HepG2 (cell line): ENCODE data around the gene ARHGEF38. TPM values are rescaled to one million over a fixed set of nuclear protein-coding genes. Genes with fewer than 3 reads are reported as not detected.

Source experiments
- ATAC-seq: fragments of 200-7000 bp; cut with Tn5 transposase; 3 replicates; pipeline ENCODE4 v1.9.1; 2020; ENCODE audit warnings: mild to moderate bottlenecking, moderate library complexity
- BruUV-seq: library from RNA; stranded (reverse); fragments of 400-500 nt; replicated peaks from 2 replicates; lab custom pipeline; 2021; lab: Mats Ljungman, UMichigan
- CTCF ChIA-PET: fragments of 300-600 bp; formaldehyde crosslinking; extraction: SDS; loops from one replicate; lab custom pipeline; 2021; ENCODE audit warnings: low total read pairs, inconsistent platforms, low intra/inter-chr PET ratio; lab: Yijun Ruan, JAX
- POLR2A ChIA-PET: fragments of 350-600 bp; sonication (Branson Sonifier 250); formaldehyde crosslinking; loops from one replicate; lab custom pipeline; 2020; ENCODE audit warnings: antibody characterized with exemption, inconsistent platforms; lab: Yijun Ruan, JAX
- DNase-seq: peaks from one replicate; pipeline ENCODE4 v3.0.0-alpha.2; 2015; ENCODE audit warnings: low spot score
- FAIRE-seq: peaks from 3 replicates; lab custom pipeline; 2011; peaks lifted over from hg19 to GRCh38; lab: Jason Lieb, UNC
- H2AFZ ChIP-seq: one replicate; pipeline ENCODE4 v1.6.1; 2011; ENCODE audit warnings: low read length, inconsistent platforms
- H3K27ac ChIP-seq: fragments of 300-600 bp; 3 replicates; pipeline ENCODE4 v1.8.0; 2011; ENCODE audit warnings: mixed run types, mild to moderate bottlenecking, mixed read lengths, low read length, inconsistent platforms; ENCODE audit not compliant: insufficient read depth; ENCODE audit errors: extremely low read length
- H3K27me3 ChIP-seq, 2 experiments: fragments of 200-600 bp in 1 of 2; 2 replicates in 1 of 2; 3 replicates in 1 of 2; pipeline versions ENCODE4 v1.6.0 to v1.8.0; 2011; ENCODE audit warnings: low read length in 2 of 2, mild to moderate bottlenecking in 2 of 2, moderate library complexity in 2 of 2, inconsistent platforms in 1 of 2; ENCODE audit not compliant: insufficient read depth in 2 of 2, control insufficient read depth in 1 of 2
- H3K36me3 ChIP-seq, 2 experiments: fragments of 200-600 bp in 1 of 2; replicated peaks in 1 of 2; 2 replicates in 1 of 2; 3 replicates in 1 of 2; pipeline versions ENCODE4 v1.5.1 to v1.8.0; 2011; ENCODE audit warnings: low read length in 2 of 2, inconsistent platforms in 1 of 2; ENCODE audit not compliant: insufficient read depth in 2 of 2, control insufficient read depth in 1 of 2
- H3K4me1 ChIP-seq: 2 replicates; pipeline ENCODE4 v1.5.1; 2012; ENCODE audit warnings: low read length, inconsistent platforms; ENCODE audit not compliant: insufficient read depth
- H3K4me2 ChIP-seq: 2 replicates; pipeline ENCODE4 v1.6.0; 2011; ENCODE audit warnings: low read depth, low read length, inconsistent platforms
- H3K4me3 ChIP-seq, 3 experiments: fragments of 200-600 bp in 1 of 3; sonication (generic), shearing (Covaris generic) in 1 of 3; replicated peaks in 1 of 3; 2 replicates each; pipeline ENCODE4 v1.5.1; 2011 to 2016; ENCODE audit warnings: low read length in 3 of 3, inconsistent platforms in 2 of 3, low read depth in 2 of 3, mild to moderate bottlenecking in 2 of 3, control low read depth in 1 of 3, mixed read lengths in 1 of 3; ENCODE audit not compliant: insufficient read depth in 1 of 3
- H3K79me2 ChIP-seq: one replicate; pipeline ENCODE4 v1.6.1; 2011; ENCODE audit warnings: low read length, inconsistent platforms; ENCODE audit not compliant: insufficient read depth
- H3K9ac ChIP-seq: 2 replicates; pipeline ENCODE4 v1.6.0; 2011; ENCODE audit warnings: mild to moderate bottlenecking, low read depth, low read length, inconsistent platforms; ENCODE audit not compliant: insufficient read depth
- H3K9me3 ChIP-seq: 2 replicates; pipeline ENCODE4 v1.5.1; 2012; ENCODE audit warnings: mild to moderate bottlenecking, low read length
- H4K20me1 ChIP-seq: 2 replicates; pipeline ENCODE4 v1.6.0; 2011; ENCODE audit warnings: inconsistent platforms, mild to moderate bottlenecking, low read length, moderate library complexity; ENCODE audit not compliant: insufficient read depth
- AHR ChIP-seq: IDR thresholded peaks from 2 replicates; pipeline ENCODE4 v1.6.1; 2018; ENCODE audit warnings: missing genetic modification reagents, missing compliant biosample characterization
- ELF1 ChIP-seq: sonication (generic); formaldehyde crosslinking; IDR thresholded peaks from 2 replicates; pipeline ENCODE4 v1.4.0; 2020; ENCODE audit warnings: missing genetic modification reagents
- IKZF1 ChIP-seq: fragments of 450-650 bp; IDR thresholded peaks from 2 replicates; pipeline ENCODE4 v1.7.1; 2016
- NCOA1 ChIP-seq: sonication (generic); formaldehyde crosslinking; IDR thresholded peaks from 2 replicates; pipeline ENCODE4 v1.9.0; 2021; ENCODE audit warnings: missing genetic modification reagents
- REXO4 ChIP-seq: sonication (generic); formaldehyde crosslinking; IDR thresholded peaks from 2 replicates; pipeline ENCODE4 v1.8.0; 2022; ENCODE audit warnings: missing genetic modification reagents, mild to moderate bottlenecking, borderline replicate concordance
- ZNF121 ChIP-seq: sonication (generic); formaldehyde crosslinking; IDR thresholded peaks from 2 replicates; pipeline ENCODE4 v1.5.0; 2020; ENCODE audit warnings: mild to moderate bottlenecking, missing genetic modification reagents
- ZNF20 ChIP-seq: sonication (generic); formaldehyde crosslinking; IDR thresholded peaks from 2 replicates; pipeline ENCODE4 v1.4.0; 2020; ENCODE audit warnings: mild to moderate bottlenecking, moderate library complexity, missing genetic modification reagents
- ZNF33B ChIP-seq: sonication (generic); formaldehyde crosslinking; IDR thresholded peaks from 2 replicates; pipeline ENCODE4 v1.5.1; 2020; ENCODE audit warnings: mild to moderate bottlenecking, missing genetic modification reagents
- ZNF414 ChIP-seq: sonication (generic); formaldehyde crosslinking; IDR thresholded peaks from 2 replicates; pipeline ENCODE4 v1.5.0; 2020; ENCODE audit warnings: missing genetic modification reagents
- ZNF639 ChIP-seq: conservative IDR thresholded peaks from 2 replicates; pipeline ENCODE4 v1.6.1; 2018; ENCODE audit warnings: missing genetic modification reagents
- ZNF879 ChIP-seq: sonication (generic); formaldehyde crosslinking; IDR thresholded peaks from 2 replicates; pipeline ENCODE4 v1.8.1; 2023; ENCODE audit warnings: missing genetic modification reagents
- WGBS: methylation state at CpG from one replicate; pipeline ENCODE4 v1.1.6; 2017; ENCODE audit warnings: low lambda C conversion rate; 5-methylcytosine and 5-hydroxymethylcytosine counted together
- in situ Hi-C: cut with HindIII; loops from 2 replicates; pipeline ENCODE4 v1.10.0; 2017; ENCODE audit warnings: low pct_unique_long_range_greater_than_20kb; ENCODE audit not compliant: extremely low pct_ligation_motif_present
- intact Hi-C: fragments of 100-400 bp; cut with micrococcal nuclease; formaldehyde crosslinking; loops from one replicate; pipeline ENCODE4 v1.10.0; 2022; ENCODE audit not compliant: unreplicated experiment
- polyA plus RNA-seq, 8 experiments: library from polyadenylated mRNA; depleted of rRNA in 3 of 8; stranded (reverse) in 7 of 8; unstranded in 1 of 8; fragments of >200 nt; fragmentation: Illumina TruSeq in 4 of 8; extraction: Trizol in 4 of 8; gene quantifications; 2 replicates each; pipeline versions ENCODE4 v1.2.1 to v1.2.3, GENCODE V29; 2011 to 2016; ENCODE audit warnings: low read depth in 4 of 8, missing spikeins in 1 of 8, mixed read lengths in 1 of 8; ENCODE audit not compliant: insufficient read depth in 1 of 8
- total RNA-seq, 5 experiments: library from RNA; depleted of rRNA; stranded (reverse); fragments of >200 nt; fragmentation: Illumina TruSeq; extraction: Trizol; gene quantifications; 2 replicates each; pipeline ENCODE4 v1.2.3, GENCODE V29; 2016; ENCODE audit warnings: low read depth in 1 of 5

ARHGEF38 gene
- total and polyA plus RNA-seq, 2 of the 13 experiments (the other 11 are each of a cell fraction or from before 2014, with no cell fraction given): not detected

GRCh38 chr4:105674011-105674410 is 121.6 kb downstream of the ARHGEF38 start:
- Histone ChIP-seq H3K9ac (no peak overlapping the region), H3K4me1 (peaks cover 8% of the 10 kb centered on the region; the same call in 1 of the 2 replicates), H3K79me2 (no peaks in the 10 kb centered on the region), H3K4me2 (no peak overlapping the region), H2AFZ (no peak overlapping the region), H3K36me3 (no peaks in the 10 kb centered on the region), H3K4me3 (no peak overlapping the region), H3K27ac (no peak overlapping the region), H4K20me1 (no peaks in the 10 kb centered on the region), H3K9me3 (no peaks in the 10 kb centered on the region), H3K27me3 (no peaks in the 10 kb centered on the region)
- in situ Hi-C loops (no loop called here), intact Hi-C loops (loop anchor here (10.0 kb wide), 1 partner anchor 149 kb away; no protein-coding TSS in a partner anchor)
- 29% methylated on average over 1 of the region's 1 CpG for WGBS
- CTCF ChIA-PET: no interaction called here
- no peak for FAIRE-seq
- DNase-seq: no peak
- POLR2A ChIA-PET: no interaction called here
- BruUV-seq: no TSS peak
- TF ChIP-seq ZNF639: no peak
- TF ChIP-seq ZNF879 (CRISPR knock-in tag): no peak
- no peak for TF ChIP-seq AHR (CRISPR knock-in tag)
- no peak for TF ChIP-seq REXO4
- no peak for TF ChIP-seq ZNF121 (CRISPR knock-in tag)
- TF ChIP-seq NCOA1 (CRISPR knock-in tag): no peak
- TF ChIP-seq ZNF414: no peak
- TF ChIP-seq IKZF1: no peak
- no peak for TF ChIP-seq ELF1 (CRISPR knock-in tag)
- TF ChIP-seq ZNF20 (CRISPR knock-in tag): no peak
- TF ChIP-seq ZNF33B (CRISPR knock-in tag): no peak
- ATAC-seq: no peak
